Measurements from ENCODE around the gene ENOX2.
"Not testable (repeated sequence)": the region's sequence is repeated elsewhere in the genome, so short reads cannot be mapped to it uniquely, and the experiment has no call there.

ENOX2 gene

GRCh38 chrX:130825525-130825924 lies 77.5 kb downstream of the ENOX2 start:
- no peak for FAIRE-seq

GRCh38 chrX:130819367-130819766 lies 83.6 kb downstream of the ENOX2 start:
- FAIRE-seq, result not testable (repeated sequence)

- not testable (repeated sequence) for FAIRE-seq
Measured at GRCh38 chrX:130813932-130814331, 89.1 kb downstream of the ENOX2 start.

- FAIRE-seq, result no peak
Measured at GRCh38 chrX:130810561-130810960, 92.4 kb downstream of the ENOX2 start.

GRCh38 chrX:130805903-130806302 lies 97.1 kb downstream of the ENOX2 start:
- FAIRE-seq, result no peak

- FAIRE-seq, result no peak
Measured at GRCh38 chrX:130803537-130803936, 99.5 kb downstream of the ENOX2 start.

GRCh38 chrX:130801901-130802300 lies 101.1 kb downstream of the ENOX2 start:
- no peak for FAIRE-seq

GRCh38 chrX:130799393-130799792 lies 103.6 kb downstream of the ENOX2 start:
- FAIRE-seq, result no peak

- no peak for FAIRE-seq
Measured at GRCh38 chrX:130793975-130794374, 109.0 kb downstream of the ENOX2 start.

GRCh38 chrX:130791870-130792269 lies 111.1 kb downstream of the ENOX2 start:
- not testable (repeated sequence) for FAIRE-seq

- FAIRE-seq, result no peak
Measured at GRCh38 chrX:130789793-130790192, 113.2 kb downstream of the ENOX2 start.

GRCh38 chrX:130788786-130789581 lies 114.0 kb downstream of the ENOX2 start:
- FAIRE-seq, result no peak

GRCh38 chrX:130786030-130786429 lies 117.0 kb downstream of the ENOX2 start:
- no peak for FAIRE-seq

- no peak for FAIRE-seq
Measured at GRCh38 chrX:130778773-130779172, 124.2 kb downstream of the ENOX2 start.

- FAIRE-seq, result no peak
Measured at GRCh38 chrX:130775849-130776248, 127.2 kb downstream of the ENOX2 start.

- FAIRE-seq, result no peak
Measured at GRCh38 chrX:130772776-130773143, 130.2 kb downstream of the ENOX2 start.

- FAIRE-seq, result no peak
Measured at GRCh38 chrX:130772105-130772775, 130.8 kb downstream of the ENOX2 start.

GRCh38 chrX:130771648-130772047 lies 131.4 kb downstream of the ENOX2 start:
- no peak for FAIRE-seq

GRCh38 chrX:130771230-130771629 lies 131.8 kb downstream of the ENOX2 start:
- no peak for FAIRE-seq

- FAIRE-seq, result no peak
Measured at GRCh38 chrX:130770615-130771014, 132.4 kb downstream of the ENOX2 start.

GRCh38 chrX:130769835-130770234 lies 133.2 kb downstream of the ENOX2 start:
- FAIRE-seq, result no peak

GRCh38 chrX:130758072-130758471 lies 144.9 kb downstream of the ENOX2 start:
- FAIRE-seq, result no peak

- FAIRE-seq, result no peak
Measured at GRCh38 chrX:130756233-130756632, 146.8 kb downstream of the ENOX2 start.

GRCh38 chrX:130754353-130754752 lies 148.7 kb downstream of the ENOX2 start:
- FAIRE-seq, result no peak

Data from TTC549 (cell line).